Lower lobe of right lung (tissue), 2 donors: ENCODE measurements around the gene RMDN3. TPM values are rescaled to one million over a fixed set of nuclear protein-coding genes. Genes with fewer than 3 reads are reported as not detected.

Experiments
- ATAC-seq, 2 donors: fragments of 200-7000 bp; cut with Tn5 transposase; one replicate each; pipeline ENCODE4 v1.9.1; 2020 to 2022; ENCODE audit warnings: mild to moderate bottlenecking in 2 of 2, moderate library complexity in 2 of 2
- DNase-seq: peaks from one replicate; pipeline ENCODE4 v3.0.0-alpha.2; 2020
- H3K27ac ChIP-seq: fragments of 200-600 bp; one replicate; pipeline ENCODE4 v1.8.0; 2022
- H3K27me3 ChIP-seq: fragments of 200-600 bp; one replicate; pipeline ENCODE4 v1.8.0; 2022; ENCODE audit warnings: low read depth
- H3K36me3 ChIP-seq: fragments of 200-600 bp; one replicate; pipeline ENCODE4 v1.8.0; 2022; ENCODE audit warnings: mild to moderate bottlenecking
- H3K4me1 ChIP-seq: fragments of 200-600 bp; one replicate; pipeline ENCODE4 v1.8.0; 2022
- H3K4me3 ChIP-seq: fragments of 200-600 bp; one replicate; pipeline ENCODE4 v1.8.0; 2022; ENCODE audit warnings: mild to moderate bottlenecking
- H3K9me3 ChIP-seq: fragments of 200-600 bp; one replicate; pipeline ENCODE4 v1.8.0; 2022
- CTCF ChIP-seq: fragments of 200-600 bp; IDR thresholded peaks from one replicate; pipeline ENCODE4 v1.8.0; 2022; ENCODE audit warnings: antibody characterized with exemption, mild to moderate bottlenecking
- intact Hi-C: fragments of 100-400 bp; cut with DNase I; formaldehyde crosslinking; loops from one replicate; pipeline ENCODE4 v1.11.0; 2022
- total RNA-seq: library from RNA; stranded (reverse); fragmentation: NEBNext Ultra II Directional; extraction: Animal tissue kit (Norgen Biotek cat#: 25700); gene quantifications from one replicate; pipeline ENCODE4 v1.2.1, GENCODE V29; 2021
- donor health status: DM: no; HTN: yes; CAD: no; lungs with severe emphysema.

RMDN3 gene
- total RNA-seq, 1 donor from 2014 or later = 101 TPM

- no peak for ATAC-seq
- Histone ChIP-seq H3K9me3 (no peaks in the 10 kb centered on the region), H3K36me3 (no peaks in the 10 kb centered on the region), H3K27me3 (no peaks in the 10 kb centered on the region), H3K4me3 (no peak overlapping the region), H3K4me1 (no peaks in the 10 kb centered on the region), H3K27ac (no peak overlapping the region)
- no peak for TF ChIP-seq CTCF
- intact Hi-C loops = no loop called here
- no peak for DNase-seq
Measured at GRCh38 chr15:40702077-40702476, 53.0 kb downstream of the RMDN3 start.

GRCh38 chr15:40697916-40698315 lies 57.1 kb downstream of the RMDN3 start:
- no peak for DNase-seq
- no peak for ATAC-seq
- intact Hi-C loops = no loop called here
- no peaks in the 10 kb centered on the region for H3K27me3 ChIP-seq
- H3K4me3 ChIP-seq = no peak overlapping the region
- no peaks in the 10 kb centered on the region for H3K36me3 ChIP-seq
- no peak overlapping the region for H3K27ac ChIP-seq
- peaks cover 18% of the 10 kb centered on the region for H3K4me1 ChIP-seq
- TF ChIP-seq CTCF = no peak
- no peaks in the 10 kb centered on the region for H3K9me3 ChIP-seq

GRCh38 chr15:40696228-40696627 lies 58.8 kb downstream of the RMDN3 start:
- TF ChIP-seq CTCF = no peak
- intact Hi-C loops = no loop called here
- DNase-seq = no peak
- H3K36me3 ChIP-seq = peaks cover 6% of the 10 kb centered on the region
- H3K27me3 ChIP-seq = no peaks in the 10 kb centered on the region
- no peak for ATAC-seq
- H3K27ac ChIP-seq = no peak overlapping the region
- peaks cover 18% of the 10 kb centered on the region for H3K4me1 ChIP-seq
- H3K4me3 ChIP-seq = no peak overlapping the region
- H3K9me3 ChIP-seq = no peaks in the 10 kb centered on the region

- H3K4me1 ChIP-seq = peaks cover 18% of the 10 kb centered on the region
- DNase-seq (no peak), ATAC-seq (peak; percentile 2 to 31)
- intact Hi-C loops = no loop called here
- H3K36me3 ChIP-seq = peaks cover 6% of the 10 kb centered on the region
- no peaks in the 10 kb centered on the region for H3K9me3 ChIP-seq
- TF ChIP-seq CTCF = no peak
- H3K27me3 ChIP-seq = no peaks in the 10 kb centered on the region
- H3K4me3 ChIP-seq = peak overlapping the region; percentile 74
- no peak overlapping the region for H3K27ac ChIP-seq
Measured at GRCh38 chr15:40695469-40695890, 59.6 kb downstream of the RMDN3 start.

GRCh38 chr15:40694688-40695468 lies 60.2 kb downstream of the RMDN3 start, which contains the start of gene RAD51:
TSS of gene RAD51 (plus strand) at chr15:40695174. CDS start at chr15:40698759, 3,585 bp downstream.
- Histone ChIP-seq H3K27ac (peak within 1 kb of the TSS; percentile 98), H3K9me3 (no peaks in the 10 kb centered on the region), H3K4me1 (peaks cover 18% of the 10 kb centered on the region), H3K27me3 (no peaks in the 10 kb centered on the region), H3K36me3 (peaks cover 6% of the 10 kb centered on the region), H3K4me3 (peak within 1 kb of the TSS; percentile 74)
- DNase-seq (peak; percentile 97), ATAC-seq (peak; percentile 99)
- intact Hi-C loops = no loop called here
- no peak for TF ChIP-seq CTCF
